ENCODE measurements around the gene BARX2. TPM values are rescaled to one million over a fixed set of nuclear protein-coding genes. Genes with fewer than 3 reads are reported as not detected.

The BARX2 gene
- total and polyA plus RNA-seq, 2 of the 4 experiments (the other 2 are of a cell fraction) = not detected

DNA sequence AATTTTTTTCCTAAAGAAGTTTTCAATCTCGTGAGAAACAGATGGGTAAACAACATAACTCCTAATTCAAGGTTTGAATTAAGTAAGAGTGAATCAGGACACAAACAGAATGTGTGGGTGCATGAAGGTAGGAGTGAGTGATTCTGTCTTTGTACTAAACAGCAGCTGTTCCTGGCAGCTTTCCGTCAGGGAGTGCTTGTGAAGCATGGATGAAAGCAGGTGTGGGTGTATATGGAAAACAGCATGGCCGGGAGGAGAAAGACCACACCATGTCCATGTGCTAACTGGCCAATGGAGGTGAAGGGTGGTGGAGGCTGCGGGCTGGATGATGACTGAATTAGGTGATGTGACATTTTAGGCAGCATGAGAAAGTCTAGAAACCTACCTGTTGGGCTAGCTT is 49.6 kb downstream of the BARX2 start:
- no peak overlapping the region for H2BK20ac ChIP-seq (ENCODE audit: low read depth, low read length)
- H4K5ac ChIP-seq (ENCODE audit: low read depth, low read length) = no peak overlapping the region
- intact Hi-C loops (cut with micrococcal nuclease) = no loop called here
- BruUV-seq (replicated peaks) = no TSS peak
- no peak overlapping the region for H2BK120ac ChIP-seq (ENCODE audit: low read depth, low read length)
- CTCF ChIA-PET = no interaction called here
- no peaks in the 10 kb centered on the region for H4K20me1 ChIP-seq (ENCODE audit: insufficient read depth, low read length)
- H2AK9ac ChIP-seq (replicated peaks; ENCODE audit: low read depth, low read length, poor library complexity) = no peak overlapping the region
- no peak overlapping the region for H2AK5ac ChIP-seq (ENCODE audit: low read depth, low read length)
- H3K4ac ChIP-seq (ENCODE audit: low read depth, low read length) = no peak overlapping the region
- H3K4me1 ChIP-seq (ENCODE audit: control insufficient read depth, insufficient read depth, low read length) = no peaks in the 10 kb centered on the region
- H4K8ac ChIP-seq (ENCODE audit: low read depth in 2 of 2, low read length in 2 of 2) = no peak overlapping the region
- H4K91ac ChIP-seq (ENCODE audit: insufficient read depth, low read depth, low read length) = no peak overlapping the region
- no peak overlapping the region for H3K56ac ChIP-seq (ENCODE audit: extremely low read depth, insufficient read depth, low read length)
- H3K9ac ChIP-seq (ENCODE audit: low read depth, low read length) = no peak overlapping the region
- H3K23ac ChIP-seq (ENCODE audit: low read depth, low read length) = no peak overlapping the region
- no peaks in the 10 kb centered on the region for H3K79me1 ChIP-seq (ENCODE audit: low read depth in 1 of 2, low read length in 2 of 2)
- no peak overlapping the region for H3K14ac ChIP-seq (replicated peaks; ENCODE audit: low read depth, low read length)
- no peak for TF ChIP-seq BHLHE40 (IDR thresholded peaks at IDR 0.05; ENCODE audit: low read depth, low read length)
- no peak for TF ChIP-seq FOS (IDR thresholded peaks at IDR 0.05; ENCODE audit: low read depth, low read length)
- no peak for TF ChIP-seq MAFK (IDR thresholded peaks at IDR 0.05; ENCODE audit: low read depth, low read length)
- no peak for TF ChIP-seq RAD21 (IDR thresholded peaks at IDR 0.05; ENCODE audit: low read length)
- no peak for TF ChIP-seq SMC3 (IDR thresholded peaks at IDR 0.05; ENCODE audit: low read depth, low read length)
- H3K36me3 ChIP-seq (ENCODE audit: control insufficient read depth, insufficient read depth, low read length) = no peaks in the 10 kb centered on the region
- H3K9me3 ChIP-seq (ENCODE audit: control insufficient read depth, insufficient read depth, low read length) = peaks cover 2% of the 10 kb centered on the region; the same call in 1 of the 2 replicates
- POLR2A ChIA-PET (ENCODE audit: unreplicated experiment) = no interaction called here
- WGBS, 2 experiments (ENCODE audit: extremely low coverage in 2 of 2, insufficient read length in 1 of 2) = 53% methylated on average over 2 of the region's 4 CpGs; no CpG with 5 or more reads in 1 of the 2 experiments
- in situ Hi-C loops (cut with MboI; ENCODE audit: low sequenced_read_pairs) = no loop called here
- H3K27me3 ChIP-seq (ENCODE audit: control insufficient read depth, insufficient read depth, low read length) = no peaks in the 10 kb centered on the region
- H3K27ac ChIP-seq (ENCODE audit: insufficient read depth, low read length) = no peak overlapping the region
- no peak overlapping the region for H3K18ac ChIP-seq (ENCODE audit: low read depth, low read length)
- H2BK5ac ChIP-seq (ENCODE audit: low read depth, low read length, poor library complexity, severe bottlenecking) = no peak overlapping the region
- ATAC-seq (ENCODE audit: low read depth) (no peak), DNase-seq (no peak)
- dilution Hi-C loops (cut with HindIII; ENCODE audit: low sequenced_read_pairs, unreplicated experiment) = no loop called here
- H3K4me2 ChIP-seq (ENCODE audit: low read depth, low read length) = no peak overlapping the region
- H2BK15ac ChIP-seq (ENCODE audit: low read depth, low read length) = no peak overlapping the region
- no peaks in the 10 kb centered on the region for H3K9me1 ChIP-seq (ENCODE audit: insufficient read depth, low read length)
- no peak overlapping the region for H2AFZ ChIP-seq (replicated peaks; ENCODE audit: low read length, poor library complexity)
- H3K4me3 ChIP-seq (ENCODE audit: insufficient read depth, low read depth, low read length) = no peak overlapping the region

All from IMR-90 (cell line).